ENCODE measurements around the gene PLA2G2F. TPM values are rescaled to one million over a fixed set of nuclear protein-coding genes. Genes with fewer than 3 reads are reported as not detected.

PLA2G2F gene
- polyA plus RNA-seq, 1 donor, result not detected

GRCh38 chr1:20114021-20114648, 25.0 kb upstream of the PLA2G2F start:
- no peaks in the 10 kb centered on the region for H3K27me3 ChIP-seq (ENCODE audit: control insufficient read depth, insufficient read depth, low read length)
- no peak overlapping the region for H3K4me3 ChIP-seq (ENCODE audit: low read length)
- WGBS (ENCODE audit: insufficient coverage, low lambda C conversion rate), result no CpG with 5 or more reads among the region's 15 CpGs
- H3K36me3 ChIP-seq (ENCODE audit: control insufficient read depth, insufficient read depth, low read length), result no peaks in the 10 kb centered on the region
- no peak overlapping the region for H3K27ac ChIP-seq (ENCODE audit: low read length)
- no peaks in the 10 kb centered on the region for H3K4me1 ChIP-seq (ENCODE audit: control insufficient read depth, insufficient read depth, low read length)
- DNase-seq, result no peak
- H3K9me3 ChIP-seq (ENCODE audit: control insufficient read depth, low read depth, low read length), result no peaks in the 10 kb centered on the region

GRCh38 chr1:20115479-20115878, 23.6 kb upstream of the PLA2G2F start:
- WGBS (ENCODE audit: insufficient coverage, low lambda C conversion rate), result no CpG with 5 or more reads among the region's 4 CpGs
- Histone ChIP-seq H3K4me1 (ENCODE audit: control insufficient read depth, insufficient read depth, low read length) (no peaks in the 10 kb centered on the region), H3K27ac (ENCODE audit: low read length) (no peak overlapping the region), H3K4me3 (ENCODE audit: low read length) (no peak overlapping the region), H3K27me3 (ENCODE audit: control insufficient read depth, insufficient read depth, low read length) (no peaks in the 10 kb centered on the region), H3K9me3 (ENCODE audit: control insufficient read depth, low read depth, low read length) (no peaks in the 10 kb centered on the region), H3K36me3 (ENCODE audit: control insufficient read depth, insufficient read depth, low read length) (no peaks in the 10 kb centered on the region)
- DNase-seq, result no peak

GRCh38 chr1:20115916-20116315, 23.2 kb upstream of the PLA2G2F start:
- whole genome bisulfite sequencing (ENCODE audit: insufficient coverage, low lambda C conversion rate), result no CpG with 5 or more reads among the region's 7 CpGs
- Histone ChIP-seq H3K9me3 (ENCODE audit: control insufficient read depth, low read depth, low read length) (no peaks in the 10 kb centered on the region), H3K4me1 (ENCODE audit: control insufficient read depth, insufficient read depth, low read length) (no peaks in the 10 kb centered on the region), H3K36me3 (ENCODE audit: control insufficient read depth, insufficient read depth, low read length) (no peaks in the 10 kb centered on the region), H3K4me3 (ENCODE audit: low read length) (no peak overlapping the region), H3K27ac (ENCODE audit: low read length) (no peak overlapping the region), H3K27me3 (ENCODE audit: control insufficient read depth, insufficient read depth, low read length) (no peaks in the 10 kb centered on the region)
- no peak for DNase-seq

- no peaks in the 10 kb centered on the region for H3K9me3 ChIP-seq (ENCODE audit: control insufficient read depth, low read depth, low read length)
- no peaks in the 10 kb centered on the region for H3K4me1 ChIP-seq (ENCODE audit: control insufficient read depth, insufficient read depth, low read length)
- H3K27ac ChIP-seq (ENCODE audit: low read length), result no peak overlapping the region
- peaks cover 2% of the 10 kb centered on the region for H3K27me3 ChIP-seq (ENCODE audit: control insufficient read depth, insufficient read depth, low read length)
- no peak for DNase-seq
- no peaks in the 10 kb centered on the region for H3K36me3 ChIP-seq (ENCODE audit: control insufficient read depth, insufficient read depth, low read length)
- no peak overlapping the region for H3K4me3 ChIP-seq (ENCODE audit: low read length)
Observed at GRCh38 chr1:20117236-20117635, 21.9 kb upstream of the PLA2G2F start.

GRCh38 chr1:20119347-20119746, 19.8 kb upstream of the PLA2G2F start, which contains the start of gene PLA2G2D:
TSS of gene PLA2G2D (minus strand) at chr1:20119536. CDS start at chr1:20119498, 38 bp downstream.
- Histone ChIP-seq H3K9me3 (ENCODE audit: control insufficient read depth, low read depth, low read length) (no peaks in the 10 kb centered on the region), H3K27me3 (ENCODE audit: control insufficient read depth, insufficient read depth, low read length) (peaks cover 2% of the 10 kb centered on the region), H3K4me3 (ENCODE audit: low read length) (no peak within 1 kb of the TSS), H3K36me3 (ENCODE audit: control insufficient read depth, insufficient read depth, low read length) (no peaks in the 10 kb centered on the region), H3K4me1 (ENCODE audit: control insufficient read depth, insufficient read depth, low read length) (no peaks in the 10 kb centered on the region), H3K27ac (ENCODE audit: low read length) (no peak within 1 kb of the TSS)
- no CpG with 5 or more reads among the region's 2 CpGs for WGBS (ENCODE audit: insufficient coverage, low lambda C conversion rate)
- no peak for DNase-seq

GRCh38 chr1:20120796-20121195, 18.3 kb upstream of the PLA2G2F start:
- H3K4me1 ChIP-seq (ENCODE audit: control insufficient read depth, insufficient read depth, low read length), result no peaks in the 10 kb centered on the region
- WGBS (ENCODE audit: insufficient coverage, low lambda C conversion rate), result no CpG with 5 or more reads among the region's 4 CpGs

GRCh38 chr1:20123722-20124455, 15.2 kb upstream of the PLA2G2F start:
- no peak overlapping the region for H3K27ac ChIP-seq (ENCODE audit: low read length)
- no peak for DNase-seq
- peaks cover 2% of the 10 kb centered on the region for H3K27me3 ChIP-seq (ENCODE audit: control insufficient read depth, insufficient read depth, low read length)
- 60% methylated on average over 1 of the region's 10 CpGs for WGBS (ENCODE audit: insufficient coverage, low lambda C conversion rate)
- no peak overlapping the region for H3K4me3 ChIP-seq (ENCODE audit: low read length)
- H3K9me3 ChIP-seq (ENCODE audit: control insufficient read depth, low read depth, low read length), result no peaks in the 10 kb centered on the region
- no peaks in the 10 kb centered on the region for H3K36me3 ChIP-seq (ENCODE audit: control insufficient read depth, insufficient read depth, low read length)
- no peaks in the 10 kb centered on the region for H3K4me1 ChIP-seq (ENCODE audit: control insufficient read depth, insufficient read depth, low read length)

More at GRCh38 chr1:20120796-20121195, 18.3 kb upstream of the PLA2G2F start:
- H3K27me3 ChIP-seq (ENCODE audit: control insufficient read depth, insufficient read depth, low read length), result peaks cover 2% of the 10 kb centered on the region
- no peaks in the 10 kb centered on the region for H3K9me3 ChIP-seq (ENCODE audit: control insufficient read depth, low read depth, low read length)
- no peak for DNase-seq
- H3K36me3 ChIP-seq (ENCODE audit: control insufficient read depth, insufficient read depth, low read length), result no peaks in the 10 kb centered on the region
- H3K4me3 ChIP-seq (ENCODE audit: low read length), result no peak overlapping the region
- no peak overlapping the region for H3K27ac ChIP-seq (ENCODE audit: low read length)

GRCh38 chr1:20124456-20125057, 14.6 kb upstream of the PLA2G2F start:
- Histone ChIP-seq H3K9me3 (ENCODE audit: control insufficient read depth, low read depth, low read length) (no peaks in the 10 kb centered on the region), H3K4me1 (ENCODE audit: control insufficient read depth, insufficient read depth, low read length) (no peaks in the 10 kb centered on the region), H3K4me3 (ENCODE audit: low read length) (no peak overlapping the region), H3K27ac (ENCODE audit: low read length) (no peak overlapping the region), H3K27me3 (ENCODE audit: control insufficient read depth, insufficient read depth, low read length) (peaks cover 2% of the 10 kb centered on the region), H3K36me3 (ENCODE audit: control insufficient read depth, insufficient read depth, low read length) (no peaks in the 10 kb centered on the region)
- DNase-seq, result no peak
- no CpG with 5 or more reads among the region's 7 CpGs for WGBS (ENCODE audit: insufficient coverage, low lambda C conversion rate)

GRCh38 chr1:20125100-20125499, 14.0 kb upstream of the PLA2G2F start:
- H3K27ac ChIP-seq (ENCODE audit: low read length), result no peak overlapping the region
- no peaks in the 10 kb centered on the region for H3K4me1 ChIP-seq (ENCODE audit: control insufficient read depth, insufficient read depth, low read length)
- H3K4me3 ChIP-seq (ENCODE audit: low read length), result no peak overlapping the region
- peaks cover 2% of the 10 kb centered on the region for H3K27me3 ChIP-seq (ENCODE audit: control insufficient read depth, insufficient read depth, low read length)
- 90% methylated on average over 2 of the region's 10 CpGs for WGBS (ENCODE audit: insufficient coverage, low lambda C conversion rate)
- DNase-seq, result no peak
- no peaks in the 10 kb centered on the region for H3K9me3 ChIP-seq (ENCODE audit: control insufficient read depth, low read depth, low read length)
- no peaks in the 10 kb centered on the region for H3K36me3 ChIP-seq (ENCODE audit: control insufficient read depth, insufficient read depth, low read length)

- no peak for DNase-seq
- no peaks in the 10 kb centered on the region for H3K9me3 ChIP-seq (ENCODE audit: control insufficient read depth, low read depth, low read length)
- H3K4me3 ChIP-seq (ENCODE audit: low read length), result no peak overlapping the region
- H3K27me3 ChIP-seq (ENCODE audit: control insufficient read depth, insufficient read depth, low read length), result peaks cover 2% of the 10 kb centered on the region
- no CpG with 5 or more reads among the region's 9 CpGs for WGBS (ENCODE audit: insufficient coverage, low lambda C conversion rate)
- no peaks in the 10 kb centered on the region for H3K4me1 ChIP-seq (ENCODE audit: control insufficient read depth, insufficient read depth, low read length)
- H3K36me3 ChIP-seq (ENCODE audit: control insufficient read depth, insufficient read depth, low read length), result no peaks in the 10 kb centered on the region
- H3K27ac ChIP-seq (ENCODE audit: low read length), result no peak overlapping the region
Observed at GRCh38 chr1:20126041-20126805, 12.9 kb upstream of the PLA2G2F start.

Data from large intestine (tissue), 3 donors.